HepG2 (cell line): ENCODE measurements around the gene ZC3H18. TPM values are rescaled to one million over a fixed set of nuclear protein-coding genes. Genes with fewer than 3 reads are reported as not detected.
A peak's percentile ranks its signal among the peaks of the same experiment; 100 is the strongest.

Experiments
- ATAC-seq: fragments of 200-7000 bp; cut with Tn5 transposase; 3 replicates; pipeline ENCODE4 v1.9.1; 2020; ENCODE audit warnings: mild to moderate bottlenecking, moderate library complexity
- BruUV-seq: library from RNA; stranded (reverse); fragments of 400-500 nt; replicated peaks from 2 replicates; lab custom pipeline; 2021; lab: Mats Ljungman, UMichigan
- CTCF ChIA-PET: fragments of 300-600 bp; formaldehyde crosslinking; extraction: SDS; loops from one replicate; lab custom pipeline; 2021; ENCODE audit warnings: low total read pairs, inconsistent platforms, low intra/inter-chr PET ratio; lab: Yijun Ruan, JAX
- POLR2A ChIA-PET: fragments of 350-600 bp; sonication (Branson Sonifier 250); formaldehyde crosslinking; loops from one replicate; lab custom pipeline; 2020; ENCODE audit warnings: antibody characterized with exemption, inconsistent platforms; lab: Yijun Ruan, JAX
- DNase-seq: peaks from one replicate; pipeline ENCODE4 v3.0.0-alpha.2; 2015; ENCODE audit warnings: low spot score
- FAIRE-seq: peaks from 3 replicates; lab custom pipeline; 2011; peaks lifted over from hg19 to GRCh38; lab: Jason Lieb, UNC
- H2AFZ ChIP-seq: one replicate; pipeline ENCODE4 v1.6.1; 2011; ENCODE audit warnings: low read length, inconsistent platforms
- H3K27ac ChIP-seq: fragments of 300-600 bp; 3 replicates; pipeline ENCODE4 v1.8.0; 2011; ENCODE audit warnings: mixed run types, mild to moderate bottlenecking, mixed read lengths, low read length, inconsistent platforms; ENCODE audit not compliant: insufficient read depth; ENCODE audit errors: extremely low read length
- H3K27me3 ChIP-seq, 2 experiments: fragments of 200-600 bp in 1 of 2; 2 replicates in 1 of 2; 3 replicates in 1 of 2; pipeline versions ENCODE4 v1.6.0 to v1.8.0; 2011; ENCODE audit warnings: low read length in 2 of 2, mild to moderate bottlenecking in 2 of 2, moderate library complexity in 2 of 2, inconsistent platforms in 1 of 2; ENCODE audit not compliant: insufficient read depth in 2 of 2, control insufficient read depth in 1 of 2
- H3K36me3 ChIP-seq, 2 experiments: fragments of 200-600 bp in 1 of 2; replicated peaks in 1 of 2; 2 replicates in 1 of 2; 3 replicates in 1 of 2; pipeline versions ENCODE4 v1.5.1 to v1.8.0; 2011; ENCODE audit warnings: low read length in 2 of 2, inconsistent platforms in 1 of 2; ENCODE audit not compliant: insufficient read depth in 2 of 2, control insufficient read depth in 1 of 2
- H3K4me1 ChIP-seq: 2 replicates; pipeline ENCODE4 v1.5.1; 2012; ENCODE audit warnings: low read length, inconsistent platforms; ENCODE audit not compliant: insufficient read depth
- H3K4me2 ChIP-seq: 2 replicates; pipeline ENCODE4 v1.6.0; 2011; ENCODE audit warnings: low read depth, low read length, inconsistent platforms
- H3K4me3 ChIP-seq, 3 experiments: fragments of 200-600 bp in 1 of 3; sonication (generic), shearing (Covaris generic) in 1 of 3; replicated peaks in 1 of 3; 2 replicates each; pipeline ENCODE4 v1.5.1; 2011 to 2016; ENCODE audit warnings: low read length in 3 of 3, inconsistent platforms in 2 of 3, low read depth in 2 of 3, mild to moderate bottlenecking in 2 of 3, control low read depth in 1 of 3, mixed read lengths in 1 of 3; ENCODE audit not compliant: insufficient read depth in 1 of 3
- H3K79me2 ChIP-seq: one replicate; pipeline ENCODE4 v1.6.1; 2011; ENCODE audit warnings: low read length, inconsistent platforms; ENCODE audit not compliant: insufficient read depth
- H3K9ac ChIP-seq: 2 replicates; pipeline ENCODE4 v1.6.0; 2011; ENCODE audit warnings: mild to moderate bottlenecking, low read depth, low read length, inconsistent platforms; ENCODE audit not compliant: insufficient read depth
- H3K9me3 ChIP-seq: 2 replicates; pipeline ENCODE4 v1.5.1; 2012; ENCODE audit warnings: mild to moderate bottlenecking, low read length
- H4K20me1 ChIP-seq: 2 replicates; pipeline ENCODE4 v1.6.0; 2011; ENCODE audit warnings: inconsistent platforms, mild to moderate bottlenecking, low read length, moderate library complexity; ENCODE audit not compliant: insufficient read depth
- AGO2 ChIP-seq: fragments of 200-400 bp; formaldehyde crosslinking; optimal IDR thresholded peaks from 2 replicates; pipeline ENCODE3; 2017; ENCODE audit warnings: mild to moderate bottlenecking, low read depth, low read length, moderate library complexity
- ARNT ChIP-seq: fragments of 450-650 bp; IDR thresholded peaks from 2 replicates; pipeline ENCODE4 v1.6.1; 2017
- MXD1 ChIP-seq: sonication (generic); formaldehyde crosslinking; IDR thresholded peaks from 2 replicates; pipeline ENCODE4 v1.4.0; 2020; ENCODE audit warnings: mild to moderate bottlenecking, missing genetic modification reagents
- PHF20 ChIP-seq: sonication (generic); formaldehyde crosslinking; IDR thresholded peaks from 2 replicates; pipeline ENCODE4 v1.5.0; 2020; ENCODE audit warnings: mild to moderate bottlenecking, missing genetic modification reagents
- RAD21 ChIP-seq: fragments of 450-650 bp; formaldehyde crosslinking; IDR thresholded peaks from 2 replicates; pipeline ENCODE4 v1.5.0; 2020; ENCODE audit warnings: mild to moderate bottlenecking
- RBM22 ChIP-seq: fragments of 200-400 bp; formaldehyde crosslinking; optimal IDR thresholded peaks from 2 replicates; pipeline ENCODE3; 2017; ENCODE audit warnings: mild to moderate bottlenecking, low read length, moderate library complexity
- STAT5B ChIP-seq: sonication (generic); formaldehyde crosslinking; IDR thresholded peaks from 2 replicates; pipeline ENCODE4 v1.4.0; 2020; ENCODE audit warnings: missing genetic modification reagents
- ZNF121 ChIP-seq: sonication (generic); formaldehyde crosslinking; IDR thresholded peaks from 2 replicates; pipeline ENCODE4 v1.5.0; 2020; ENCODE audit warnings: mild to moderate bottlenecking, missing genetic modification reagents
- WGBS: methylation state at CpG from one replicate; pipeline ENCODE4 v1.1.6; 2017; ENCODE audit warnings: low lambda C conversion rate; 5-methylcytosine and 5-hydroxymethylcytosine counted together
- in situ Hi-C: cut with HindIII; loops from 2 replicates; pipeline ENCODE4 v1.10.0; 2017; ENCODE audit warnings: low pct_unique_long_range_greater_than_20kb; ENCODE audit not compliant: extremely low pct_ligation_motif_present
- intact Hi-C: fragments of 100-400 bp; cut with micrococcal nuclease; formaldehyde crosslinking; loops from one replicate; pipeline ENCODE4 v1.10.0; 2022; ENCODE audit not compliant: unreplicated experiment
- polyA plus RNA-seq, 8 experiments: library from polyadenylated mRNA; depleted of rRNA in 3 of 8; stranded (reverse) in 7 of 8; unstranded in 1 of 8; fragments of >200 nt; fragmentation: Illumina TruSeq in 4 of 8; extraction: Trizol in 4 of 8; gene quantifications; 2 replicates each; pipeline versions ENCODE4 v1.2.1 to v1.2.3, GENCODE V29; 2011 to 2016; ENCODE audit warnings: low read depth in 4 of 8, missing spikeins in 1 of 8, mixed read lengths in 1 of 8; ENCODE audit not compliant: insufficient read depth in 1 of 8
- total RNA-seq, 5 experiments: library from RNA; depleted of rRNA; stranded (reverse); fragments of >200 nt; fragmentation: Illumina TruSeq; extraction: Trizol; gene quantifications; 2 replicates each; pipeline ENCODE4 v1.2.3, GENCODE V29; 2016; ENCODE audit warnings: low read depth in 1 of 5
- TF ChIP-seq, protein P1 (sequence below): sonication (generic); formaldehyde crosslinking; IDR thresholded peaks from 2 replicates; pipeline ENCODE4 v1.5.1; 2020; ENCODE audit warnings: mild to moderate bottlenecking, missing genetic modification reagents, moderate library complexity

The ZC3H18 gene
- total and polyA plus RNA-seq, 2 of the 13 experiments (the other 11 are each of a cell fraction or from before 2014, with no cell fraction given), result 11.2 to 27.4 TPM

DNA sequence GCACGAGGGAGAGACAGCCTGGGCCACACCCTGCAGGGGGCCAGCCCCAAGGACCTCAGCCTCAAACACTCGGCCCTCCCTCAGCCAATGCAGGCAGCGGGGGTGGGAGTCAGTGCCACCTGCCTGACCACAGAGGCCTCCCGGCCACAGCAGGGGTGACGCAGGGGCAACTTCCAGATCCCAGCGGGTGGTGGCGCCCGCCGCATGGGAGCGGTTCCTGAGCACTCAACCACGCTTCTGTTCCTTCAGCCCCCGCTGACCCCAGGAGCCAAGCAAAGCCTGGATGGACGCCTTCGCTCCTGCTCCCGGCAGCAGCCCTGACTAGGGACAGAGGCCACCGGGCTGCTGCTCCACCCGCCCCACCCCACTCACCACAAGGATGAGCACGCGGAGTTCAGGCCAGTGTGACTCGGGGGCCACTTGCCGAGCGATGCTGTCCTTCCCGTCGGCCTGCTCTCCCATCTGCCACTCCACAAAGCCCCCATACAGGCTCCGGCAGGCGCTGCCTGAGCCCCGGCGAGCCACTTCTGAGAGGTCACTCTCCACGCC lies 85.6 kb downstream of the ZC3H18 start:
- Histone ChIP-seq H2AFZ (no peak overlapping the region), H3K4me2 (no peak overlapping the region), H3K79me2 (peaks cover 40% of the 10 kb centered on the region), H3K27ac (no peak overlapping the region), H3K4me1 (peaks cover 33% of the 10 kb centered on the region), H3K36me3 (peaks cover 13 to 56% of the 10 kb centered on the region in 2 experiments), H3K9ac (no peak overlapping the region), H3K4me3 (no peak overlapping the region), H3K27me3 (no peaks in the 10 kb centered on the region), H4K20me1 (peaks cover 27% of the 10 kb centered on the region), H3K9me3 (no peaks in the 10 kb centered on the region)
- no peak for FAIRE-seq
- WGBS, result 97% methylated on average over 21 of the region's 29 CpGs
- no peak for ATAC-seq
- BruUV-seq, result no TSS peak
- in situ Hi-C loops, result no loop called here
- DNase-seq, result no peak
- CTCF ChIA-PET, result no interaction called here
- intact Hi-C loops, result no loop called here
- TF ChIP-seq MXD1 (CRISPR knock-in tag) (0 out of 2 replicates have a peak, but pooled peaks have one; percentile 23), AGO2 (peak; percentile 56), PHF20 (CRISPR knock-in tag) (no peak), RAD21 (CRISPR knock-in tag) (no peak), STAT5B (CRISPR knock-in tag) (no peak), RBM22 (peak; percentile 51), ARNT (no peak), ZNF121 (CRISPR knock-in tag) (no peak)
- TF ChIP-seq, protein P1, sequence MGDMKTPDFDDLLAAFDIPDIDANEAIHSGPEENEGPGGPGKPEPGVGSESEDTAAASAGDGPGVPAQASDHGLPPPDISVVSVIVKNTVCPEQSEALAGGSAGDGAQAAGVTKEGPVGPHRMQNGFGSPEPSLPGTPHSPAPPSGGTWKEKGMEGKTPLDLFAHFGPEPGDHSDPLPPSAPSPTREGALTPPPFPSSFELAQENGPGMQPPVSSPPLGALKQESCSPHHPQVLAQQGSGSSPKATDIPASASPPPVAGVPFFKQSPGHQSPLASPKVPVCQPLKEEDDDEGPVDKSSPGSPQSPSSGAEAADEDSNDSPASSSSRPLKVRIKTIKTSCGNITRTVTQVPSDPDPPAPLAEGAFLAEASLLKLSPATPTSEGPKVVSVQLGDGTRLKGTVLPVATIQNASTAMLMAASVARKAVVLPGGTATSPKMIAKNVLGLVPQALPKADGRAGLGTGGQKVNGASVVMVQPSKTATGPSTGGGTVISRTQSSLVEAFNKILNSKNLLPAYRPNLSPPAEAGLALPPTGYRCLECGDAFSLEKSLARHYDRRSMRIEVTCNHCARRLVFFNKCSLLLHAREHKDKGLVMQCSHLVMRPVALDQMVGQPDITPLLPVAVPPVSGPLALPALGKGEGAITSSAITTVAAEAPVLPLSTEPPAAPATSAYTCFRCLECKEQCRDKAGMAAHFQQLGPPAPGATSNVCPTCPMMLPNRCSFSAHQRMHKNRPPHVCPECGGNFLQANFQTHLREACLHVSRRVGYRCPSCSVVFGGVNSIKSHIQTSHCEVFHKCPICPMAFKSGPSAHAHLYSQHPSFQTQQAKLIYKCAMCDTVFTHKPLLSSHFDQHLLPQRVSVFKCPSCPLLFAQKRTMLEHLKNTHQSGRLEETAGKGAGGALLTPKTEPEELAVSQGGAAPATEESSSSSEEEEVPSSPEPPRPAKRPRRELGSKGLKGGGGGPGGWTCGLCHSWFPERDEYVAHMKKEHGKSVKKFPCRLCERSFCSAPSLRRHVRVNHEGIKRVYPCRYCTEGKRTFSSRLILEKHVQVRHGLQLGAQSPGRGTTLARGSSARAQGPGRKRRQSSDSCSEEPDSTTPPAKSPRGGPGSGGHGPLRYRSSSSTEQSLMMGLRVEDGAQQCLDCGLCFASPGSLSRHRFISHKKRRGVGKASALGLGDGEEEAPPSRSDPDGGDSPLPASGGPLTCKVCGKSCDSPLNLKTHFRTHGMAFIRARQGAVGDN (CRISPR knock-in tag), result 0 out of 2 replicates have a peak, but pooled peaks have one; percentile 17
- POLR2A ChIA-PET, result no interaction called here
